GM18907 (cell line): ENCODE data around the gene ADTRP.

Source experiments
- ATAC-seq: cut with Tn5 transposase; IDR thresholded peaks from one replicate; pipeline ENCODE4 v1.9.1; 2021; ENCODE audit warnings: mild to moderate bottlenecking, moderate library complexity; ENCODE audit not compliant: unreplicated experiment

The ADTRP gene

DNA sequence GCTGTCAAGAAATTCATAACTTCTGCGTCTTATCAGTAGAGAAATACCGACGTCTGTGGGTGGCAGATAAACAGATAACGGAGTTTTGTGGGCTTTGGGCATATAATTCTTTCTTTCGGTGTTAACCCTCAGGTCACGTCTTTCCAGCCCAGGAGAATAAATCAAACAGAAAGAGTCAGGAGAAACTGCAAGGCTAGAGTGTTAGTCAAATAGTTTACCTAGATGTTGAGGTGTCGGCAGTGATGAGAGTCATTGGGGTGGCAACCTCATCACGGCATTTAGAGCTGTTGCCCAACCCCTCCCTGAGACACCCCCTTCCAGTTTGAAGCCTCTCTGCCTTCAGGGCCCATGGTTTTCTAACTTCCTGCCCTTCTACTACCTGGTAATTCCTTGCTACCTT lies 49.5 kb downstream of the ADTRP start:
- ATAC-seq: no peak

DNA sequence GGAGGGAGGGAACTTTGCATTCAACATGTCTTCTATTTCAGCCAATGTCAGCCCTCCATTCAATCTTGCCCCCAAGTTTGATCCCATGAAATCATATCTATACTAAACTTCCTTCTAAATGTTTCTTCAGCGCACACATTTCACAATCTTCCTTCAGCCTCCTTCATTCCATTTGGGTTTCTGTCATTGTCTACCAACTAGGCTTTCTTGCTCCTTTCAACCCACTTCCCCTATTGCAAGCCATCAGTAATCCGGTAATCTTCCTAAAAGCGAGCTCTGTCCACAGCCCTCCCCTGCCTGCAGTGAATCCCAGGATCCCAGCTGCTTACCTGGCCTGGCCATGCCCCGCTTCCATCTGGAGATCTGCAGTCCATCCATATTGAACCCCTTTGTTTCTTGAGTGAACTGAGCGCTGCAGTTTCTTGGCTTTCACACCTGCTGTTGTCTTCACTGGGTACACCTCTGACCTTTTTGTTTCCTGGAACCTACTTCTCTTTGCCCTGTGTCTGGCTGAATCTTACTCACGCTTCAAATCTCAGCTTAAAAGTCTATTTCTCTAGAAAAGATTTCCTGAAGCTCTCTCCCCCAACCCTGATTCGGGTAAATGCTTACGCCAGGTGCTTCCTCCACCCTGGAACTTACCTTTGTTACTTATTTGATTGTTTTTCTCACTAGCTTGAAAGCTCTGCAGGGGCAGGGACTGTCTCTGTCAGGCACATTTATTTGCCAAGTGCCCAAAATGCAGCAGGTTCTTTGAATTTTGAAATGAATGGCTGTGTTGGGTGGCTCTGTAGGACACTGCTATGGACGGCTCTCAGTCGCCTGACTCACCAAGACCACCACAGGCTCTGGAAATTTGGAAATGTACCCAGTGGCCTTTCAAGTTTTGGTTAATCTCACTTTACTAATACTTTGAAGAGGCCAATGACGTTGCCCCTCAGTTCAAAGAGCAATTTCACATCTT lies 50.3 kb downstream of the ADTRP start:
- ATAC-seq: no peak

DNA sequence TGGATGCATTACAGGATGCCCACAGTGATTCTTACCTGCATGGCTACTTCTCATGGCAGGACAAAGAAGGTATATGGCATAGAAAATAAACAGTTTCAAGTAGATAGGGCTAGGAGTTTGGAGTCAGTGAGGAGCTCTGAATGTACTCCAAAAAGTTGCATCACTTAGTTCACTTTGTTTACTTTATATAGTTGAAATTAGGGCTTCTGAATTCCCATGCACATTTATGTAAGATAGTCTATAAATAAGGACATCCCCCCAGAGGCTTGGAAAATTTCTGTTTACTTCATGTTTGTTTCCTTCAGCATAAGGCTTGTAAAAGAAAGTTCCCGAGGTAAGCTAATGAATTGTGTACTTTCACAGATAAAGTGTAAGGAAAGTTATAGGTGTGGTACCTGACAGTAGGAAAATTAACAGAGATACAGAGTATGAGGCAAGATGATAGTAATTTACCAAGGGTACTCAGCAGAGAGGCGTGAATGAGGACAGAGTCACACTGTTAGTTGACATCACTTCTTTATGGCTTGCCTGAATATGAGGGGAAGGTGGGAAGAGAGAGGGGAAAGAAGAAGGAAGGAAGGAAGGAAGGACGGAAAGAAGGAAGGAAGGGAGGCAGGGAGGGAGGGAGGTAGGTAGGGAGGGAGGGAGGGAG lies 51.1 kb downstream of the ADTRP start:
- ATAC-seq: no peak

DNA sequence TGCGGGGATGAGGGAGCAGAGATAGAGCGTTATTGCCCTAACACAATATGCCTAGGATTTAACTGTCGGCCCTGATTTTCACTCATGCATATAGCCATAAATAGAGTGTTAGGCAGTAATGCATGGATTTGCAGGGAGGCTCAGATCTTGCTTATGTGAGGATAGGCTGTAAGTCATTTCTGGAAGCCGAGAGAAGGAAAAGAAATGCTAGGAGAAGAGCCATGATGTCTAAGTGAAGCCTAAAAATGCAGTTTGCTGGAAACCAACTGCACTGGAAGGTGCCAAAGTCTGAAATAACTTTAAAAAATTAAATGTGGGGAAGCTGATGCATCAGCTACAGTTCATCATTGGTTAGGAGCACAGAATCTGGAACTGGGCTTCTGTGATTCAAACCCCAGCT lies 54.3 kb downstream of the ADTRP start:
- ATAC-seq: no peak

DNA sequence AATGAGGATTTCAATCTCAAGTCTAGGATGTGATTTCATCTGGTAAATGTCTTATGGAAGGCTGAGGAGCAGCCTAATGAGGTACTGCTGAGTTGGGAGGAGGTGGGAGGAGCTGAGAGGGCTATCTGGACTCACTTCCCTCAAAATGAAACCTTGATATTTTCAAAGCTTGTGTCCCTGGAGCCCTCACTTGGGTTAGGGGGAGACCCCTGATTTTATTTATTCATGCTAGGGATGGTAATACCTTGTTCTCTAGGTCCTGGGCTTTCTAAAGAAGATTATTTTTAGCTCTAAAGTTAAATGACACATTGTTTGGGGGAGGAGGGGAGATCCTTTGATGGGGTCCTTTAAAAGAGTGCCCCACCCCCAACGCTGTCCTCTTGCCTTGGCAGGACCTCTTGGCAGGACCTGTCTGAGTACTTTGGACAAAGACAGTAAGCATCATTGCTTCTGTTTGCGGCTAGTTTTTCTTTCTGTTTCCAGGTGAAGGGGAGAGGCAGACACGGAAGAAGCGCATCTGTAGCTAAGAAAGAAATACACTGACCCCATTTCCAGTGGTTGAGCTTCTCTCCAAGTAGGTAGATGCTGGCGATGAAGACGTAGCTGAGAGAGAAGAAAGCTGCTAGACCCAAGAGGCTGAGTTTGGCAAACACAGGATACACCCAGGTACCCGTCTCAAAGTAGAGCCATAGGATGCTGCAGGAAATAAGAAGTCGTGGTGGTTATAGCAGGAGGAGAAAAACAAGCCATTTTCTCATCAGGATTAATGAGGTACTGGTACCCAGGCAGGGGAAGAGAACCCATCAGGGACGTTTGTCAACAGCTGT lies 55.6 kb downstream of the ADTRP start:
- ATAC-seq: no peak

DNA sequence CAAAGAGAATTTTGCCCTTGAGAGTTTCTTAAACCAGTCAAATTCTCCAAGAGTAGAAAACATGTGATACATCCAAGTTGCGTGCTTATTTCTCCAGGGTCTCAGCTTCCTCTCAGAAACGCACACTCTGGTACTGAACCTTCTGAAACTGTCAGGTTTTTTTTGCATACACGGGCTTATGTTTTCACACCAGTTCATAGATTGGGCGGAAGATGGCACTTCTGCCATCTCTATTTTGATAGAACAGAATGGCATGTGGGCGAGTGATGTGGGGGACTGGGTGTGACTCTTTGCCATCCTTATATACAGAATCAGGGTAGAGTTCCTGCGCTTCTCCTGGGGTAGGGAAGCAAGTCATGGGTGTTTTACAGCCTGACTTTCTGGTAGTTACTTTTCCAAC lies 56.4 kb downstream of the ADTRP start:
- peak; percentile 48 for ATAC-seq

DNA sequence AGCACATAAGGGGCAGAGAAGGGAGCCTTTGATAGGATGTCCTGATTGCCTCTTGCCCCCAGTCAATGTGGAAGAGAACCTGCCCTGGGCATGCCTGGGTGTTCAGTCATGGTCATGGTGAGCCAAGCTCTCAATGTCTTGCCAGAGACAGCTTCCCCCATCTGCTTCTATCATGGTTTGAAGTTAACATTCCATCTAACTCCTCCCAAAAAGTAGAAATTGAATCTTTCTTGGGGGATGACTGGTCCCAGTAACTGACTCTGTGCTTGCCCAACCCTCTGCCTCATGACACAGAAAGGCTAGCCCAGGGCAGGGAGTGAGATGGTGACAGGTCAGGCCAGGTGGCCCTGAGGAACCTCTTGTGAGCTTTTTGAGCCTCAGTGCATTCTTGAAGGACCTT lies 60.1 kb downstream of the ADTRP start:
- ATAC-seq: no peak

DNA sequence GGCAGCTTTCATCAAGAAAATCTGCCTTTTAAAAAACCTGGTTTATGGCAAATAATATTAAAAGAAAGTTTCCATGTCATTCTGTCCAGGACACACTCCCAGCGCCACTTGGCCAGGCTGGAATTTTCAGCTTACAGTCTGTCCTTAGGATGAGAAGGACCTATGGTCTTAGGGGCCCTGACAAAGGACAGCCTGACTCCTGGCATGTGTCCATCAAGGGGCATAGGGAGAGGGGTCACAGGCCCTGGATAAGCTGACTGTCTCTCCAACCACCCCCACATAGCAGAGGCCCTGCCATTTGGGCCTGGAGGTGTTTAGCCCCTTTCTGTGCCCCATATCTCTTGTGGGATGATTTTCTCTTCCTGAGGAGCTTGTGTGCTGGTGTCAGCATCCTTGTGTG lies 60.6 kb downstream of the ADTRP start:
- ATAC-seq: no peak

DNA sequence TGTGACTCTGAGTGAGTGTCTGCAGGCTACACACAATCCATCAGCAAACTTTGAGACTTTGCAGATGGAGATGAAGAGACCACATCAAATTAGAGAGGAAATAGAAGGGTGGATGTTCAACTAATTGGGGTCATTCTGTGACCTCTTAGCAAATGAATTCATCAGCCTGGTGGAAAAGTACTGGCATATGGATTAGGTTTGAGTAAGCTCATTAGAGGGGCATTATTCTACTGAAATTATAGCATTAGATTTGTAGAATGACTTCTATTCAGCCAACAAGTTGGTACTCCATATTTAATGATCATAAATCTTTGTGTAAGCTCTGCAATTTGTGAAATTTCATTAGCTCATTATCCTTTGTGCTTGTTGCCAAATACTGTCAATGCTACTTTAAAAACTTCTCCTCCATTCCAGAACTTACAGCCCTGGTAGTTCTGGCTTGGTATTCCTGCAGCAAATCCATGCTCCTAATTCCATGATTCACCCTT lies 63.8 kb downstream of the ADTRP start:
- no peak for ATAC-seq

DNA sequence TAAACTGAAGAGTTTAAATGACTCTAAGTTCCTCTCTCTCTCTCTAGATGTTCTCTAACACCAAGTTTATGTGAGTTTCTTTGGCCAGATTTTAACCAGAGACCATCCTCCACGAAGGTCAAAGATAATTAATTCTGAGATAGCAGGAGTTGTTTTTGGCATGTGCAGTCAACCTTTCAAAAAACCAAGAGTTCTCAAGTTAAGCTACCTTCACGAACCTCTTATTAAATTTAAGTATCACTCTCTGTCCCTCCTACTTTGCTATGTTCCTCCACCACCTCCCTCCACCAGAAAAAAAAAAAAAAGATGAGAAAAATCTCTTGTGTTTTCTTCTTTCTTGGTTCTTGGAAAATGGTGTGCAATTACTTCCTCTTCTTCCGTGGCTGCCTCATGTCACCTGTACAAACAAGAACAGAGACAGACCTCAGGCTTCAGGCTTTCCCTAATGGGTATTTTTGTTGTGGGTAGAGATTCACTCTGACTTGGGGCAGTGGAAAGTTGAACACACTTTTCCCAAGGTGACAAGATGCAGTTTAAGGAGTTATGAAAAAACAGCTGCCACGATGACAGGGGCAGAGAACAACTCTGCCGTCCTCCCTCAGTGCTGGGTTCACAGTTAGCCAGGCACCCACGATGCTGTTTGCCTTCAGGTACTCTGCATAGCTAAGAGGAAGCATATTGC lies 64.3 kb downstream of the ADTRP start:
- peak; percentile 58 for ATAC-seq

DNA sequence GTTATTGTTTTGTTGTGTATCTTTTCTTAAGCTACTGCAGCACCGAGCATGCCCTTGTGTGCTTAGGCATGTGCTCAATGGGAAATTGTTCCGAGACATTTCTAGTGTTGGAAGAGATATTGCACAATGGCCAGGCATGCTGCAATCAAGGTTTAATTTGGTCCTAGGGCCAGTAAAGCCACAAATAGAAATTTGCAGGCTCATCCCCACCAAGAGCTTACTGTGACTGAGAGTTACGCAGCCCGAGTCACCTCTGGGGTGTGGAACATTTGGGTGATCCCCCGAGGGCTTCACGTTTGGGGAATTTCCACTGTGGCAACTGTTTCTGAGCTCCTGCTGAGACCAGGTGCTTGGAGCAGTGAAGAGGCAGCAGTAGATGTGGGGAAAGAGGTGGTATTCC lies 65.8 kb downstream of the ADTRP start:
- no peak for ATAC-seq

DNA sequence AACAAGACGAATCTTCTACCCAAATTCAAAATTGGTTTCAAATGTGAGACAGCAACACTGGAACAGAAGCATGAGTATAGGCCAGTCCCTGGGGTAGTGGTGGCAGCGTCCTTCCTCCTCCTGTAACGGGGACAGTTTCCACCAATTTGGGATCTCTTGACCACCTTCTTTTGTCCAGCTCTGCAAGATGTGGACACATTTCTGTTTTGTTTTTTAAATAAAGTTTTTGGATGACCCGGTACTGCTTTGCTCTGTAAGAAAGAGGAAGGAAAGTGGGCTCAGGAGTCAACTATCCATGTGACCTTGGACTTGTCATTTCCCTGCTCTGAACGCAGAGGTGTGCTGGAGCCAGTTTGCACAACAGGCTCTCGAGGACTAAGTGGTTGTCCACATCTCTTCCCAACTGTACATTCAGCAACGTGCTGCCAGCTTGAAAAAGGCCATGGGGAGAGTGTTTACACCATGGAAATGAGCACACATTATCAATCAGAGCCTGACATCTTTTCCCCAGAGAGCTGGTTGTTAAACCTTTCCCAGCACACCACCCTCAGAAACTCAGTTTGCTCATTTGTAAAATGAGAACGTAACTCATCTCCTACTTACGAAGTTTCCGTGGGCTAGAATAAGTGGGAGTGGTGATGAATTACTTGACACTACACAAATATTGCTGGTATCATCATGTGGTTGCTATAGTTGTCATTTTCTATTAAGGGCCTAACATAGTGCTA lies 66.5 kb downstream of the ADTRP start:
- ATAC-seq: no peak

DNA sequence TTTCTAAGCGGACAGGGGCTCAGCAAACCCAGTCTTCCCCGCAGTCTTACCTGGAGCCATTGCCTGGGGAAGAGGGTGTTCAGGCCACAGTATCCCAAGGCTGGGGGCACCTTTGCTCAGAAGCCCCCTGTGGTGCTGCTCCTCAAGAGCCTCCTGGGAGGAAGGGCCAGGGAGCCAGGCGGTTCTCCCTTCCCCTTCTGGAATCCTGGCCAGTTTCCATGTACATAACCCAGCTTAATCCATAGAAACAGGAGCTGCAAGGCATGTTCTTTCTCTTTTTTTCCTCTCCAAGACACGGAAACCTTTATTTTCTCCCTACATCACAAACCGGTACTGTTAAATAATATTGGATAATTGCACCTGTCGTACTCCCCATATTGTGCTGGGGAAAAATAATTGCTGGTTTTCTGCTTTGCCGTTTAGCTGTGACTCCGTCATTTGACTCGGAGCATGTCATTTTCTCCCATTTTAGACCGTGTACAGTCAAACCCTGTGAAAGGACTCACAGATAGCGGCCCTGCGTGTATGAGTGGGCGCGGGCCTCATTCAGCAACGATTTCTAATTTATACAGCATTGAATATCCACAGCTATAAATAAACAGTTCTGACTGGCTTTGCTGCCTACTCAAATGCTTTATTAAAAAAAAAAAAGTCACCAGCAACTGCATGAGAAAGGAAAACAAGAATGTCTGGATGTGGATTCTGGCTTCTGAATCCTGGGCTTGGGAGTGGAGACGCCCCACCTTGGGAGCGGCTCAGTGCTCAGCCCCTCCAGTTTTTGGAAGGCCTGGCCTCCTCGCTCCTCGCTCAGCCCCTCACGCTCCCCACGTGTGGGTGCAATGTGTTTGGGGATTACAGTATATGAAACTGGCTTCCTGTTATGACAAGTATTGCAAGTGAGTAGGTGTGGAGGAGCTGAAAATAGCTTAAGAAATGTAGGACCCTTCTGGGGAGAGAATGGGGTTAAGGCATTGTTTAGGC lies 67.3 kb downstream of the ADTRP start:
- no peak for ATAC-seq

DNA sequence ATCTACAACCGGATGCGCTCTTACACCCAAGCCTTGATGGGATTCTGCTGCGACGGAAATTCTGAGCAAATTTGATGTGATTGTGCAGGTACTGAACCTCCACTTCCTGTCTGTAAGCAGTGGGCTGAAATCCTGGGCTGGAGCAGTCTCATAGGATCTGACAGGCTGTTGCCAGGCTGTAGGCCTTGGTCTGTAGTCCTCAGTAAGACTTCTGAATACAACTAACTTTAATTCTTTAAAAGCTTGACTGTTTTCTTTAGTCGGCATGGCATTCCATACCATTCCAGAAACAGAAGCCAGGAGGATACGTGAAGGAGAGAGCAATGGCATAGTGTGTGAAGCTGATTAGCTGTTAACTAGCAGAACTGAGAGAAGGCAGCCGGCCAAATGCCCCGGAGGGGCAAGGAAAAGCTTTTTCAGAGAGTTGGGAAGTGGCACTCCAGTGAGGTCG lies 68.3 kb downstream of the ADTRP start:
- ATAC-seq: no peak

DNA sequence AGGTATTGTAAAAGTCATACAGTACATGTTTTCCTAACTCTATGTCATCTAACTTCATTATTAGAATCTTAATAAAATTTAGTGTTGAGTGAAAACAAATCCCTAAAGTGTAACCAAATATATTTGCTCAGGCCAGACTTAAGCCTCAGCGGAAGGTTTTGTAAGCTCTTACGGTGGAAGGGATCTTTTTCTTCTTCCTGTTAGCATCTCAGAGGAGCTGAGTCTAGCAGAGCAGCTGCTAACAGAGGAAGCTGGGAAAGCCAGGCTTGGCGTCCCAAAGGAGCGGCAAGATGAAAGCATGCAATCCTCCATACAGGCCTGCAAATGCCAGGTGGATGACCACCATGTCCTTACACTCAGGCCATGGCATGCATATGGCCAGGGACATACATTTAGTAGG lies 72.4 kb downstream of the ADTRP start:
- ATAC-seq: no peak

DNA sequence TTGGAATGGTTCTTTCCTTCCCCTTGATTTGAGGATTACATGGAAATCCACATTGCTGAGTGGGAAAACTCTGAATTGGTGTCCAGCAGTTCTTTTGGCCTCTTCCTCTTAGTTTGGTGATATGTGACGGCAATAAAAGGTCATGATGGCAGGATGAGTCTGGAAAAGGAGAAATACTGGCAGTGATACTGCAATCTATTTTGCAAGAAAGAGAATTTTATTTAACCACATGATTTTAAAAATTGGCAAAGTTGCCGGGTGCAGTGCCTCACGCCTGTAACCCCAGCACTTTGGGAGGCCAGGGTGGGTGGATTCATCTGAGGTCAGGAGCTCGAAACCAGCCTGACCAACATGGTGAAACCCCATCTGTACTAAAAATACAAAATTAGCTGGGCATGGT lies 73.1 kb downstream of the ADTRP start:
- no peak for ATAC-seq

DNA sequence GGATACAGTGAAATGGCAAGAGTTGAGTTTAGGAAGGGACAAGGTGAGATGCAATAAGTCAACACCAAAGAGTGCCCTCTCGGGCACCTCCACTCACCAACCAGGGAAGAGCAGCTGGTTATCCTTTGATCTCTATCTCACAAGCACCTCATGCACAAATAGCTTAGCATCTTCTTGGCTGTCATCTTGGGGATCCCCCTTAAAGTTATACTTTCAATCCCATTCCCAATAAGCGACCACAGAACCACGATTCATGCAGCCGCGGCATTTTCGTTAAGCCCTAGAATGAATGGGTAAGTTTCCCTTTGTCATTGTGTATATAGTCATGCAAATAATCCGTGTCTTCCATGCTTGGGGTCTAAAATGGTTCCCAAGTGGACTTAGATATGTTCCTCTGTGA lies 73.5 kb downstream of the ADTRP start:
- ATAC-seq: no peak

DNA sequence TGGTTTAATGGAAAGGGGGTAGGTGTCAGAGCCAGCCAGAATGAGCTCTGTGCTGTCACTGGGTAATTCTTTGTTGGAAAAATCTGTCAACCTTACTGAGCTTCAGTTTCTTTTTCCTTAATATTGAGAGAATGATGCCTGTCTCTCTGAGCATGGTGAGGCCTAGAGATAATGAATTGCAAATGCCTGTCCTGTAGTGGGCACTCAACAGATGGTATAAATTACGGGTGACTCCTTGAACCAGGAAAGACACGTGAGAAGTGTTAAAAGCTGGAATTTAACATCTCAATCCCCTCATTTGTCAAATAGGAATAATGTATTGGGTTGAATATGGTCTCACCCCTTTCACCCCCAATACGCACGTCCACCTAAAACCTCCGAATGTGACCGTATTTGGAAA lies 74.9 kb downstream of the ADTRP start:
- no peak for ATAC-seq
